Measurements from ENCODE around the gene SESN3.
"Not testable (repeated sequence)": the region's sequence is repeated elsewhere in the genome, so short reads cannot be mapped to it uniquely, and the experiment has no call there.

SESN3 gene

DNA sequence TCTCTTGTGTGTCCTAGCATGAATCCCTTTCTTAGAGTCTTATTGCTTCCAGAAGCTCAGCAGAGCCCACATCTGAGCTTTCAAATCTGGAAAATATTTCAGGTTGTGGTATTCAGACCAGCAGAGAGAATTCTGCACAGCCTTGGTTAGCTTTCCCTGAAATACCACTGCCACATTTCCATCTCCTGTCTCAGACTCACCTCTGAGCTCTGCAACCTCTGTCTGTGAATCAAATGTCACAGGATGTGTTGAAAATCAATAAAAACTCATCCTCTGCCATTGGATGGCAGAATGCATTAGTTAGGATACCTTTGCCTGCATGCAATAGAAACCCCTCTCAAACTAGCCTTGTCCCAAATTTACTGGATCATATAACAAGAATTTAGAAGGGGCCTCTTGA is 93.7 kb downstream of the SESN3 start:
- DNase-seq (ENCODE audit: low read depth): no peak
- H3K4me3 ChIP-seq (ENCODE audit: low read length): no peak overlapping the region
- TF ChIP-seq, protein P1, sequence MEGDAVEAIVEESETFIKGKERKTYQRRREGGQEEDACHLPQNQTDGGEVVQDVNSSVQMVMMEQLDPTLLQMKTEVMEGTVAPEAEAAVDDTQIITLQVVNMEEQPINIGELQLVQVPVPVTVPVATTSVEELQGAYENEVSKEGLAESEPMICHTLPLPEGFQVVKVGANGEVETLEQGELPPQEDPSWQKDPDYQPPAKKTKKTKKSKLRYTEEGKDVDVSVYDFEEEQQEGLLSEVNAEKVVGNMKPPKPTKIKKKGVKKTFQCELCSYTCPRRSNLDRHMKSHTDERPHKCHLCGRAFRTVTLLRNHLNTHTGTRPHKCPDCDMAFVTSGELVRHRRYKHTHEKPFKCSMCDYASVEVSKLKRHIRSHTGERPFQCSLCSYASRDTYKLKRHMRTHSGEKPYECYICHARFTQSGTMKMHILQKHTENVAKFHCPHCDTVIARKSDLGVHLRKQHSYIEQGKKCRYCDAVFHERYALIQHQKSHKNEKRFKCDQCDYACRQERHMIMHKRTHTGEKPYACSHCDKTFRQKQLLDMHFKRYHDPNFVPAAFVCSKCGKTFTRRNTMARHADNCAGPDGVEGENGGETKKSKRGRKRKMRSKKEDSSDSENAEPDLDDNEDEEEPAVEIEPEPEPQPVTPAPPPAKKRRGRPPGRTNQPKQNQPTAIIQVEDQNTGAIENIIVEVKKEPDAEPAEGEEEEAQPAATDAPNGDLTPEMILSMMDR (conservative IDR thresholded peaks at IDR 0.05; ENCODE audit: low read depth, low read length): no peak

DNA sequence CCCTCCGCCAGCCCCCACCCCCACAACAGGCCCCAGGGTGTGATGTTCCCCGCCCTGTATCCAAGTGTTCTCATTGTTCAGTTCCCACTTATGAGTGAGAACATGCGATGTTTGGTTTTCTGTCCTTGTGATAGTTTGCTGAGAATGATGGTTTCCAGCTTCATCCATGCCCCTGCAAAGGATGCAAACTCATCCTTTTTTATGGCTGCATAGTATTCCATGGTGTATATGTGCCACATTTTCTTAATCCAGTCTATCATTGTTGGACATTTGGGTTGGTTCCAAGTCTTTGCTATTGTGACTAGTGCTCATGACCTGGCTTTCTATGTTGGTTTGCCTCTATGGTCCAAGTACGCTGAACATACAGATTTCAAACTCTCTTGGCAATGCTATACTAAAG is 94.3 kb downstream of the SESN3 start:
- not testable (repeated sequence) for H3K4me3 ChIP-seq (ENCODE audit: low read length); DNase-seq (ENCODE audit: low read depth)

DNA sequence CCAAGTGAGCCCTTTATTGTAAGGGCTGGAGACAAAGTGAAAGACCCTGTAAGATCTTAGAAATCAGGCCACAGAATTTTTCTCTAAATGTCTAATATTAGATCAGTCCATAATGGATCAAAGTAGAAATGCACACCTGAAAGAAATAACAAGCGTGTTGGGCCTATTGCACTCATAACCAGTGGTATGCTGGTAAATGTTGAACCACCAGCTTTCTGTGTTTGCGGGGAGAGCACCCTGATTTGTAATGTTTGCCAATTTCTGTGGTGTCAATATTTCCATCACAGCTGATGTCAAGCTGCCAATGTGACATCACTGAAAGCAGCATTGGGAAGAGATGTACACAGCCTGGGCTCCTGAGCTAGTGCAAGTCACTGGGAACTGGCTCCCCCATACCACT is 95.1 kb downstream of the SESN3 start:
- H3K4me3 ChIP-seq (ENCODE audit: low read length): no peak overlapping the region
- TF ChIP-seq, protein P1 (conservative IDR thresholded peaks at IDR 0.05; ENCODE audit: low read depth, low read length): no peak
- DNase-seq (ENCODE audit: low read depth): no peak

DNA sequence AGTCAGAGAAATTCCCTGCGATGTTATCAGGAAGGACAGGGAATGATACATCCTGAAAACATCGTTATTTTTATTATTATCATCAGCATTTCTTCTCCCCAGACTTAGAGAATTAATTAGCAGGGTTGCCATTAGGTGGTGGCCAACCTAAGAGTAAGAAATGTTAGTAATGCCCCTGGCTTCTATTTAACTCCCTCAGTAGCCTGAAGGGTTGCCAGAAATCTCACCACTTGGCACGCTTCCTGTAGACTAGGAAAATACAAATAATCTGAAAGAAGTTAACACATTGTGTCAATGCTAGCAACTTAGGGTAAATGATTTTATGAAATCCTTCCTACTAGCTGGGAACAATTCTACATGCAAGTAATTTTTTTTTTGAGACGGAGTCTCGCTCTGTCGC is 95.8 kb downstream of the SESN3 start:
- no peak overlapping the region for H3K4me3 ChIP-seq (ENCODE audit: low read length)
- no peak for DNase-seq (ENCODE audit: low read depth)
- TF ChIP-seq, protein P1 (conservative IDR thresholded peaks at IDR 0.05; ENCODE audit: low read depth, low read length): no peak

DNA sequence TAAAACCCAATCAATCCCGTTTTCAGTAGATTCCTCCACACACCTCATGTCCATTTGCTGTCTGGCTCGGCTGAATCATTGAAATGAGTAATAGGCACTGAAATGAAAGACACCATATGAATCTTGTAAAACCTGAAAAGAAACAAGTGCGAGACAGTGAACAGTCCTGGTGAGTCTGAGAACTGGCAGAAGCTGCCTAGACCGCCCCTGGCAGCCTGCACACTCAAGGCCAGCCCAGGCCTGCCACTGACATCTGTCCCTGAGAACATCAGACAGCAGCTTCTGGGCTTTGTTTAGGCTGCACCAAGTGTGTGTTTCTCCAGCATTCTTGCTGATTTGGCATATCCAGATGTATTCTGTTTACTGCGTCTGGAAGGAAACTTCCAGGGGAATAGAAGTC is 96.5 kb downstream of the SESN3 start:
- no peak overlapping the region for H3K4me3 ChIP-seq (ENCODE audit: low read length)
- DNase-seq (ENCODE audit: low read depth): no peak

DNA sequence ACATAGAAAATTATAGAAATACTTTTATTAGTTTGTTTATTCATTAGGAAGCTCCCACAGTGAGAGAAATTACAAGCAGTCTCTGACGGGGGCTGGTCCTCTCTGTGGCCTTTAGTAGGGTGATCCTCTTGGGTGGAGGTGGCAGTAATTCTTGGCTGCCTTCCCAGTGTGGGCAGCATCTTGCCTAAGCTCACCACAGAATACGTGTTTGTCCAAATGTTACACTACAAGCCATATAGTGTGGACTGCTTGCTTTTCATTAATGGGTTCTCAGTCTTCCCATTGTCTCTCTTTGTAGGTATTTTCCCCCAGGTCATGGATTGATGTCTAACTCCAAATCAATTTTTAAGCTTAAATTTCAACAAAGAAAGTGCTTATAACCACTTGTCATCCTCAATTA is 98.0 kb downstream of the SESN3 start:
- H3K4me3 ChIP-seq (ENCODE audit: low read length): no peak overlapping the region
- DNase-seq (ENCODE audit: low read depth): no peak
- TF ChIP-seq, protein P1 (conservative IDR thresholded peaks at IDR 0.05; ENCODE audit: low read depth, low read length): no peak

More for the DNA sequence above, 96.5 kb downstream of the SESN3 start:
- TF ChIP-seq, protein P1 (conservative IDR thresholded peaks at IDR 0.05; ENCODE audit: low read depth, low read length): no peak

DNA sequence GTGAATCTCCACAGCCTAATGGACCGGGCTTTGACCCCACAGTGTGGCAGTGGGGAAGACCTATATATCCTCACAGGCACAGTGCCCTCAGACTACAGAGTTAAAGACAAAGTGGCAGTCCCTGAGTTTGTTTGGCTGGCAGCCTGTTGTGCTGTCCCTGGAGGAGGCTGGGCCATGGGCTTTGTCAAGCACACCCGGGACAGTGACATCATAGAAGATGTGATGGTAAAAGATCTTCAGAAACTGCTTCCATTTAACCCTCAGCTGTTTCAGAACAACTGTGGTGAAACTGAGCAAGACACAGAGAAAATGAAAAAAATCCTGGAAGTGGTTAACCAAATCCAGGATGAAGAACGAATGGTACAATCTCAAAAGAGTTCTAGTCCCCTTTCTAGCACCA is 102.4 kb downstream of the SESN3 start:
- DNase-seq (ENCODE audit: low read depth): no peak
- TF ChIP-seq, protein P1 (conservative IDR thresholded peaks at IDR 0.05; ENCODE audit: low read depth, low read length): no peak
- no peak overlapping the region for H3K4me3 ChIP-seq (ENCODE audit: low read length)

DNA sequence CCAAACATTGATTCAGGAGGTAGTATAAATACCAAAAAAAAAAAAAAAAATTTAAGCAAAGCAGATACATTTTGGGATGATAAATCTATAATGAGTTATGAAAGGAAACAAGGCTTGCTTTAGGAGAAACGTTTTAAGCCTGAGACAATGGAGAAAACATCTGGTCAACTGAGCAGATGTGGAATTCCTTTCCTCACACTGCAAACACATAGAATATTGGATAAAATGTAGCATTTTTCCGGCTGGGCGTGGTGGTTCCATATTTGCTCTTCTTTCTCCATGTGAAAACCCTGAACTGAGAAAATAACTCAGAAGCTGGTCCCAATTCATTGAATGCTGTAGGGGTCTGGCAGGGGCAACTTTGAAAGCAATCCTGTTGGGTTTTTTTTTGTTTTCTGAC is 107.4 kb downstream of the SESN3 start:
- DNase-seq (ENCODE audit: low read depth): no peak
- no peak overlapping the region for H3K4me3 ChIP-seq (ENCODE audit: low read length)
- TF ChIP-seq, protein P1 (conservative IDR thresholded peaks at IDR 0.05; ENCODE audit: low read depth, low read length): no peak
